DMS 273 treated with DMSO at 0.1 percent for 48 hours (cell line): ENCODE measurements around the gene RPL28.
A peak's percentile ranks its signal among the peaks of the same experiment; 100 is the strongest.

Source experiments
- DNase-seq: peaks from one replicate; lab custom pipeline; 2025; lab: John Stamatoyannopoulos, UW

RPL28 gene

GRCh38 chr19:55385724-55386492 is at the start of gene RPL28:
Gene RPL28 (plus strand): TSS chr19:55385932. CDS start chr19:55386358, 426 bp downstream.
- DNase-seq, result peak; percentile 89

- DNase-seq, result no peak
Measured at GRCh38 chr19:55336101-55336500, 49.6 kb upstream of the RPL28 start.

GRCh38 chr19:55339105-55339888 is 46.4 kb upstream of the RPL28 start, which contains the start of gene KMT5C:
Gene KMT5C (plus strand): TSS chr19:55339876. CDS start chr19:55341937, 2,061 bp downstream.
- DNase-seq, result peak; percentile 100

- no peak for DNase-seq
Measured at GRCh38 chr19:55339889-55340783, 45.6 kb upstream of the RPL28 start.

- DNase-seq, result no peak
Measured at GRCh38 chr19:55340784-55341147, 45.0 kb upstream of the RPL28 start.

GRCh38 chr19:55341171-55341588 is 44.6 kb upstream of the RPL28 start:
- no peak for DNase-seq

GRCh38 chr19:55341595-55342531 is 43.9 kb upstream of the RPL28 start:
- no peak for DNase-seq

GRCh38 chr19:55344444-55344843 is 41.3 kb upstream of the RPL28 start:
- peak; percentile 18 for DNase-seq

GRCh38 chr19:55345101-55345817 is 40.5 kb upstream of the RPL28 start:
- DNase-seq, result no peak

GRCh38 chr19:55345818-55346724 is 39.7 kb upstream of the RPL28 start:
- peak; percentile 20 for DNase-seq

- DNase-seq, result no peak
Measured at GRCh38 chr19:55346725-55347441, 38.8 kb upstream of the RPL28 start.

- DNase-seq, result no peak
Measured at GRCh38 chr19:55347442-55348009, 38.2 kb upstream of the RPL28 start.

- DNase-seq, result no peak
Measured at GRCh38 chr19:55348317-55349034, 37.3 kb upstream of the RPL28 start.

GRCh38 chr19:55350620-55351315 is 35.0 kb upstream of the RPL28 start:
- no peak for DNase-seq

GRCh38 chr19:55352040-55352439 is 33.7 kb upstream of the RPL28 start:
- DNase-seq, result no peak

- DNase-seq, result no peak
Measured at GRCh38 chr19:55352549-55353145, 33.1 kb upstream of the RPL28 start.
